Sciatic nerve (tissue), 2 donors: ENCODE data around the gene TMEM182. TPM values are rescaled to one million over a fixed set of nuclear protein-coding genes. Genes with fewer than 3 reads are reported as not detected.

ENCODE experiments used
- ATAC-seq: fragments of 200-7000 bp; cut with Tn5 transposase; one replicate; pipeline ENCODE4 v1.9.1; 2020; ENCODE audit warnings: mild to moderate bottlenecking, moderate library complexity
- DNase-seq: peaks from one replicate; pipeline ENCODE4 v3.0.0-alpha.2; 2020; ENCODE audit warnings: low spot score
- intact Hi-C: fragments of 100-400 bp; cut with DNase I; formaldehyde crosslinking; loops from one replicate; pipeline ENCODE4 v1.14.2; 2022
- total RNA-seq: library from RNA; stranded (reverse); fragmentation: NEBNext Ultra II Directional; extraction: Animal tissue kit (Norgen Biotek cat#: 25700); gene quantifications from one replicate; pipeline ENCODE4 v1.2.1, GENCODE V29; 2021
- donor health status: DM: no; HTN: no; CAD: no.
- donor health status: DM: no; HTN: no; CAD: no.

The TMEM182 gene
- total RNA-seq, 1 donor from 2014 or later: 2.6 TPM

DNA sequence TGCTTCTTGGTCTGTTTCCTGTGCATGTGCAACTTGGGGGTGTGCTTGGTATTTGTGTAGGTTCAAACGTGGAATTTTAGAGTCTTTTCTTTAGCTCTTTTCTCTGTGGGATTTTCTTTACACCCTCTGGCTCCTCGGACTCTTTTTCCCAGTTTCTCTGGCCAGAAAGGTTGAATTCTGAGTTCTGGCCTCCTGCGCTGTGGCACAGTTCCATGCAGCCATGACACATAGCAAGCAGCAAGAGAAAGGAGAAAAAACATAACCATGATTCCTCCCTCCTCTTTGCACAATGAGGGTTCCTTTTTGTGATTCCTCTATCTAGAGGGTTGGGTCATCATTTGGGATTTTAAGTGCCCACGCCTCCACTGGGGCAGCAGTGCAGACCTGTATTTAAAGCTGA lies 33.8 kb downstream of the TMEM182 start:
- intact Hi-C loops: no loop called here
- no peak for ATAC-seq
- DNase-seq: no peak

DNA sequence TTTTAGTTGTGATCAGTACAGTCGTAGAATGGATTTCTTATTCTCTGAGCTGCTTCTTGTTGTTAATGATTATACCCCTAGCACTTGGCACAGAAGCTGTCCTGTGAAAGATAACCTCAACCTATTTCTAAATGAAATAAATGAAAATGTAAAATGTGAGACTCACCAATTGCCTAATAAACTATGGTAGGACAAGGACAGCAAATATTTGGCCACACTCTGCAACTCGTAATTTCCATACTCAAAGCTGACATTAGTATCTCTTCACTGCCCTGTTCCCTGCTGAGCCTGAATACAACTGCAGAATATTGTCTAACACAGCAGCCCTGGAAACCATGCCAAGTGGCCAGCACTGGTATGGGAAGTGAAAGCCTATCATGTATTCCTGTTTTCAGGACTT lies 34.5 kb downstream of the TMEM182 start:
- ATAC-seq: no peak
- intact Hi-C loops: no loop called here
- no peak for DNase-seq

DNA sequence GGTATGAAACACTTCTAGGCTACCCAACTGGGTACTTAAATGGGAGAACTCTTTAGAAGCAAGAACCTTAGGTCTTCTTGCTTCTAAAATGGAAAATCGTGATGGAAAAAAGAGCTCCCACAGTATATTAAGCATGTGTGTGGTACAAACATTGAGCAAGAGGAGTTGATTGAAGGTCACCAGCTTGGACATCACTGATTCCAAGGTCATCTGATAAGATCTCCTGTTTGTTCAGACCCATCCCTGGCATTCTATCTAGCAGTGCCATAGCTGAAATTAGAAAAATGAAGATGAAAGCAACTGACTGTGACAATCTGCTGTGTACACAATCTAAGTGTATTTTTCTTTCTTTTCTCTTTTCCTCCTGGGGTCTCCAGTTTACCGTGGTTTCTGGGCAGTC lies 35.7 kb downstream of the TMEM182 start:
- intact Hi-C loops: no loop called here
- no peak for ATAC-seq
- no peak for DNase-seq

DNA sequence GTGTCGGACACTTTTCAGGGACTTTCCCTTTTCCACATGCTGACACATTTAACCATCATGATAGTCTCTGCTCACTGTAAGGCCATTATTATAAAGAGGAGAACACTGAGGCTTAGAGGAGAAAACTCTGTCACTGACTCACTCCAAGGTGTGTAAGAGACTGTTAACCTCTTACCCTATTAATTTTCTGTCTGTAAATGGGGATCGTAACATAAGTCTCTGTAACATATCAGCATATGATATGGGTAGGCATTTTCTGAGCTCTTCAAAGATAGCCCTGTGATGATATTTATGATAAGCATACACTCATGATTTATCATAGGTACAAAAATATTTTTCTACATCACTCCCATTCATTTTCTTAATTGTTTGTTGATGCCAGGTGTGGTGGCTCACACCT lies 36.4 kb downstream of the TMEM182 start:
- intact Hi-C loops: no loop called here
- no peak for DNase-seq
- no peak for ATAC-seq

DNA sequence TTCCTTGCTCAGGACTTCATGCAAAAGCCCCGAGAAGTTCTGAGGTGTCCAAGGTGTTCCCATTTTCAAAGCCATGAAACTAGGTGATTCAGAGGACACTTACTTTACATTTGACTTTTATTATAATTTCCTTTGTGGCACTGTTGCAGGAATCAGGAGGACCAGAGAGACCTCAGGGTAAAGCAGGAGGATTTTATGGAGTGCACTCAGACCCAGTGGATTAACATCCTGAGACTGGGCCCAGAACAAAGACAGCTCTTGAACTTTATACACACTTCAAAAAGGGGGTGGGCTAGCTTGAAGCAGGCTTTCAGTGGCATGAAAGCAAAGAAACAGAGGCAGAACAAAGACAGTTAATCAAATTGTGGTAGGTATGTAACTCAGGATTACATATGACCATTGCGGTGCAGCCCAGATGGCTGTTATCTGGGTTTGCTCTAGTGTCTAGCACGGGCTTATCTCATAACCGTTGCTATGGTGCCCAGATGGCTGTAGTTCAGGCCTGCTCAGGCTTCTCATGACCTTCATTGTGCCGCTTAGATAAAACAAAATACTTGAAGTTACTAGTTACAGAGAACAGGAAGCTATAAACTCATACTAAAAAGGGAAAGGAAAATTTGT lies 39.4 kb downstream of the TMEM182 start:
- ATAC-seq (no peak), DNase-seq (no peak)
- intact Hi-C loops: no loop called here

DNA sequence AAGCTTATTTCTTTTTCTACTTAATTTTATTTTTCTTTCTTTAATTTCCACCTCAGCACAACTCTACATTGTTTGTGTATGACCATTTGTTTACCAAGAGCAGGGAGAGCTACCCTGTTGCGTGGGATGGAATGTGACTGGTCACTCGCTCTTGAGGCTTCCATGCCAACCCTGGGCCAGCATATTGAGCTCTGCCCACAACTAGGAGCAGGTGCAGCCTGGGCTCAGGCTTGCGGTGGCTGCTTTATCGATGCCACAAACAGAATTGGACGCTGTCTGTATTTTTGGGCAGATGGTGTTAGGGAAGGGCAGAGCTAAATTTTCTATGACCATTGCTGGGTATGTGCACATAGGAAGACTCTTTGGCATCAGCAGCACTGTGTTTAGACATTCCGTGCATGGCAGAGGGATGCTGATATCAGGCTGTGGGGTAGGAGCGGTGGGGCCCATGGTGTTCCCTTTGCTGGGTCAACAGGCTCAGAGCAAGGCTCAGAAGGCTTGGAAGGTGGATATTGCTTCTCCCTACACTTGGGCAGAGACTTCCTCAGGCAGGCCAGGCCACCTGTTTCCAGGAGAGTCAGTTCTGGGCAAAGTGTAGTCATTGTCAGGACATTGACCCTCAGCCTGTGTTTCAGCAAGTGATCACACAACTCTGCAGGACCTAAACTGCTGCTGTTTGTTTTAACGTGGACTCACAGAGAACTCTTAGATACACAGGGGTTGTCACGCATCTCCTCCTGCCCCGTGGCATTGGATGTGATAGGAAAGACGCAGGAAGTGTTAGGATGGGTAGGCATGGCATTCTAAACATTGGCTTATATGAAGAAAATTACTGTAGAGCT lies 40.2 kb downstream of the TMEM182 start:
- DNase-seq: no peak
- ATAC-seq: no peak
- intact Hi-C loops: no loop called here

DNA sequence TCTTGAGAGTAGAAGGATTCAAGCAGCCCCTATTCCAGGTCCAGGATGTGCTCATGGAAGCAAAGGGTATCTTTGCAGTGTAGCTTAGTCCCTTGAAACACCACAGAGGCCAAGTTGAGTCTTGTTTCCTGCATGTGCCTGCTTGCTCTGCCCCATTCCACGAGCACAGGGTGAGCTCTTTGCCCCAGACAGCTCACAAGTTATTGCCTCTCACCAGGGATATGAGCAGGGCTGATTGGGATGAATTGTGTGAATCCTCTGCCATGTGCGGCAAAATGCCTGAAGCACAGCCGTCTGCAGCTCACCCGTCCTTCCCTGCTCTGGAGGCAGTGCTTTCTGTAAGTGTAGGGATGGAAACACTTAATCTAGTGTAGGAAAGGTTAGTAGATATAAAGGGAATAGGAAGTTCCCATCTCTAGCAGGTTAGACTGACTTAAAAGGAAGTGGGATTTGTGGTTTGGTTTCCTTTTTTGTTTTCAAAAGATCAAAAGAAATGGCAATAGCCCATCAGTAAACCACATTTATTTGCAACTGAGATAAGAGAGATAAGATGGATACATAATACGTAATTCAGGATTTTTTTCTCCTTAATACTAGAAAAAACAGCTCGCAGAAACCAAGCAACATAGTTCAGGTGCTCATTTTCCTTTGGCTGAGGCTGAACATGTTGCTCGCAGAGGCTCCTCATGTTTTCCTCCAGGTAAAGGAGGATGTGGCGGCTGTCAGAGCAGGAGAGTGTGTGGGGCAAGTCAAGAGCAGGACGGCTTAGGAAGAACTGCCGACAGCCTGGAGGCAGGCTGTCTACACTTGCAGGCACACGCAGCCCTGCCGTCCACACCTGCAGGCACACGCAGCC lies 41.4 kb downstream of the TMEM182 start:
- ATAC-seq: no peak
- DNase-seq: no peak
- intact Hi-C loops: no loop called here

DNA sequence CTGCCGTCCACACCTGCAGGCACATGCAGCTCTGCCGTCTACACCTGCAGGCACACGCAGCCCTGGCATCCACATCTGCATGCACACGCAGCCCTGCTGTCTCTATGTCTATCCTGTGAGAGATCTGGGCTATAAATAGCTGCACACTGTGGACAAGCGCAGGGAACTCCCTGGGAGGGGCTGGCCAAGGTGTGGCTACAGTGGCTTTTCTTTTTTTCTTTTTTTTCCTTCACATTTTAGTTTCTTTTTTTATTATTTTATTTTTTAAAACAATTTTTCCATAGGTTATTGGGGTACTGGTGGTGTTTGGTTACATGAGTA lies 42.0 kb downstream of the TMEM182 start:
- no peak for DNase-seq
- intact Hi-C loops: no loop called here
- ATAC-seq: no peak

DNA sequence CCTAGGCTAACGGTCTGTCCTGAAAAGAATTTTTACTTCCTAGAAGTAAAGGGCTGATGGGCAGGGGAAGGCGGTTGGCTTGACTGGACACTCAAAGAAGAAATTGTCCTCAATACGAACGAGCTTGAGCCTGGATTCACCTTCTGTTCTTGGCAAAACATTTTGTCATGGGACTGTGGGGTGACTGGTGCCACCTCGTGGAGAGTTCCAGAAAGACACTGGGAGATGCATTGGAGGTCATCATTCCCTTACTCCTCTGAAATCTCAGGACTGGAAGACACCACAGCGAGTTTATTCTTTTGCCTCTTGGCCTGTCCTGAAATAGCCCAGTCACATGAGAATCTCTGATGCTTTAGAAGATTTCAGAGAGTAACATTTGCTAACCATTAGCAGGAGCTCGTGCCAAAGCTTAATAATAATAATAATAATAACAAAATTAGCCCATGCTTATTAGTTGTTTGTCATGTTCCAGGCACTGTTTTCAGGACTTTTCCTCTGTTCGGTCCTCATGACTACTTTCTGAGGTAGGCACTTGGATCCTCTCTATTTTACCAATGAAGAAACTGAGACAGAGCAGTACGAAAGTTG lies 44.5 kb downstream of the TMEM182 start:
- ATAC-seq: peak; percentile 90
- peak; percentile 76 for DNase-seq
- intact Hi-C loops: no loop called here

DNA sequence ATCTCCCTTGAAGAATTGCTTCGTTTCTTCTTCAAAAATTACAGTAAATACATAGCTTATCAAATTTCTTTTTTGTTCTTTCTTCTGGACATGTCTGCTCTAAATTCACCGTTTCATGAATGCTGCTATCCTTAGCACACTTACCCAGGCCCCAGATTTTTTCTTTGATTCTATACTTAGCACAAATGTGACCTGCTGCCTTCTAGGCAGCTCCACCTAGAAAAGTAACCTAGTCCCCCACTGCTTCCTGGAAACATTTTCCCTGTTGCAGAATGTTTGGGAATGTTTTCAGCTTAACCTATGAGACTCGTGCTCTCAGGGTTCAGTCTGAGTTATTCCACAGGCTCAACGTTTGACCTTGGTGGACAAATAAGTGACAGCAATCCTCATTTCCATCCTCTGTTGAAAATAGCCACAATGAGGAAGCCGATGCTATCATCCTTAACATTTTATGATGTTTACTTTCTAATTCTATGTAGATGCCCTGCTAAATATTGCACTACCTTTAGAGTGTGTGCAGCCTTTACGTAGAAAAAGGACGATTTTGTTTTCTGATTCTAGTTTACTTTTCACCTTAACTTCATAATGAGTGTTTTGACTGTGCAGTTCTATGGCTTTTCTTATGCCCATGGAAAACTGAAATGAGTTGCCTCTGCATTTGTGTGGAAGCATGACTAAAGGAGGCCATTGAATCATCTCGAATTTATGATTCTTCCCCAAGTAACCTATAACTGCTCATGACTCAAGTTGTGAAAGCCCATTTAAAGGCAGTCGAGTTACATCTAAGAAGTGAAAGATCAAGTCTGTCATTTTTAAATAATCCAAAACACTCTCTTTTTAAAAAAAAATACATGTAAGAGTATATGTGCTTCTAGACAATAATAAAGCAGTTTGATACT lies 47.7 kb downstream of the TMEM182 start:
- no peak for DNase-seq
- ATAC-seq: no peak
- intact Hi-C loops: no loop called here

DNA sequence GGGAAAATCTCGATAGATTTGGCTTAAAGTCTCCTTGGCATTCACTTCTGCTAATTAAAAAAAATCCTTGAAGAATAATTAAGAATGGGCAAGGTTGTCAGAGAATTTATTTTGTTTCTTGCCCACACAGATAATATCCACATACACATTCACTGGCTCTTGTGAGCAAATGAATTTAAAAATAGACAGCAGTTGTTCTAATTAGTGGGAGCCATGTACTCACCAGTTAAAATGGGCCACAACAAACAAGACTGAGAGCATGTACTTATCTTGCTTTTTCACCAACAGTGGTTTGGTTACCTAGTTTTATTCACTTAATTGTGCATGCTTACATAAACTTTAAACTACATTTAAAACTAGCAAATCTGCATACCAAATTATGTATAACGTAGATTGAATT lies 53.5 kb downstream of the TMEM182 start:
- intact Hi-C loops: no loop called here
- ATAC-seq: no peak
- no peak for DNase-seq

DNA sequence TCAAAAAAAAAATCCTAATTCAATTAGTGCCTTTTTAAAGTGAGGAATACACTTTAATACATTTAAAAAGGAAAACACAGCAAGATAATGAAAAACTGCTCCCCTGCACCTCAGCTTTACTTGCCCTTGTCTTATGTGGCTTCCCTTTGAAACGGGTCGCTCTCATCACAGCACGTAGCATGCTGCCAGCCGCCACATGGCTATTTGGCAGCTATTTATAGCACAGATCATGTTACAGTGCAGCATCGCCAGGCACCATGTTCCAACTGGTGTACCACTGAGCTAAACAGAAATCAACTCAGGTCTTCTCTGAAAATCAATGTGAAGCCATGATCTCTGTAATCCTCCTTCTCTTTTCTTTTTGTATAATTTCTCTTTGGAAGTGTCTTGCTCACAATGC lies 65.1 kb downstream of the TMEM182 start:
- DNase-seq (no peak), ATAC-seq (no peak)
- intact Hi-C loops: no loop called here

DNA sequence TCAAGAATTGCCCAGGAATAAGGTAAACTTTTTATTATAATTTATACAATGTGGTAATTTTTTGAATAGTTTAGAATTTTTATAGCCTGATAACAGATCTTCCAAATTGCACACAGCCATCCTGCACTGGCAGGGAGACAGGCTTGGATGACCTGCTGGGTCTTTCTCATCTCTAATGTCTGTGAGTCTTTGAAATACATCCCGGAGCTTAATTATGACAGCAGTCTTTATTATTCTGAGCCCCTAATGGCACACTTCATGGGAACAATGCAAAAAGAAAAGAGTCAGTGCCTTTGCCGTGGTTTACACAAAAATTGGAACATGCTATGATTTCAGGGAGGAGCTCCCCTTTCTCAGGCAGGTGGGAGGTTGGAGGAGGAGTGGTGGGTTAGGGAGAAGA lies 71.0 kb downstream of the TMEM182 start:
- DNase-seq (no peak), ATAC-seq (no peak)
- intact Hi-C loops: no loop called here

DNA sequence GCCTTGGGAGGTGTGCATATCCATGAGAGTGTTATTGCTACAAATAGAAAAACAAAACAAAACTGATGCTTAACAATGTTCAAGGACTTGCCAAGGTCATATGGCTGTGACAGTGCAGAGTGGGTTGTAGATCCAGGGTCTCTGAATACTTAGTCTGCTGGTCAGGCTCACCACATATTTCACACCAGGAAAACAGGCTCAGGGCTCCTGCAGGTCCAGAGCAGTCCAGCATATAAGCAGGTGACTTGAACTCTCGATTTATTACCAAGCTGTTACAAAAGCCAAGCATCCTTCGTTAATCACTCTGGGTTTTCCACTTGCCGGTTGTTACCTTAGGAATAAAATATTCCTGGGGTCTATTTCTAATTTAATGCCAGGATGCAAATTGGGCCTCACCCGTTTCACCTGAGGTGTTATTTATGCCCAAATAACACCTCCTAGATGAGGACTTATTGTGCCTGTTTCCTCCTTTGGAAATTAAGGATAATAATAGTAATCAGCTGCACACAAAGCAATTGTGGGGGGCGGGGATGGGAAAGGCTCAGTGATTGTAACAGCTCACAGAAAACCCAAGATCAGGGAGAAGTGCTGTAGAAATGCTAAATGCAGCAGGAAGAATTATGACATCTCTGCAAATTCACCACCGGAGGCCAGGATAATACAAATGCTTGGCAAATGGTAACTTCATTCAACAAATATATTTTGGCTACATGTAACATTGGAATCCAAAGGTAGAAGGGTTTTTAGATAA lies 72.9 kb downstream of the TMEM182 start:
- ATAC-seq (no peak), DNase-seq (no peak)
- intact Hi-C loops: no loop called here

DNA sequence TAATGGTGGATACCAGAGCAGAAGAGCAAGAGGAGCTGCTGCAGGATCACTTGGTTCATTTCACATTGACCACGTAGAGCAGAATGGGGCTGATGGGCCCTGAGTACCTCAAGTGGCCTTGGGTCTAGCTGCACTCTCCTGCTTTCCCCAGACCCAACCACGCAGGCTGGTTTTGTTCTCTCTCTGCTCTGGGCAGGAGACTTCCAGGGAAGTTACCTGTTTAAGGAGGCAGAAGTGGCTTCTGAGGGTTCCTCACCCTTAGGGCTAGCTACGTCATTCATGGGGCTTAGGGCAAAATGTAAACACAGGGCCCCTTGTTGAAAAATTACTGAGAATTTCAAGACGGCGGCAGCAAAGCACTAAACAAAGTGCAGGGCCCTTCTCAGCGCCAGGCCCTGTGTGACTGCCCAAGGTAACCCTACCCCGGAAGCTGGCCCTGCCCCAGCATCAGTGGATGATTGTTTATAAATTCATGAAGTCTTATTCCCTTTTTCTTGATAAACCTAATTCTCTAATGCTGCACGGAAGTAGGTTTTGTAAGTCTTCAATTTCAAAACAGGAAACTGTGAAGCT lies 75.9 kb downstream of the TMEM182 start:
- ATAC-seq: no peak
- DNase-seq: no peak
- intact Hi-C loops: no loop called here

DNA sequence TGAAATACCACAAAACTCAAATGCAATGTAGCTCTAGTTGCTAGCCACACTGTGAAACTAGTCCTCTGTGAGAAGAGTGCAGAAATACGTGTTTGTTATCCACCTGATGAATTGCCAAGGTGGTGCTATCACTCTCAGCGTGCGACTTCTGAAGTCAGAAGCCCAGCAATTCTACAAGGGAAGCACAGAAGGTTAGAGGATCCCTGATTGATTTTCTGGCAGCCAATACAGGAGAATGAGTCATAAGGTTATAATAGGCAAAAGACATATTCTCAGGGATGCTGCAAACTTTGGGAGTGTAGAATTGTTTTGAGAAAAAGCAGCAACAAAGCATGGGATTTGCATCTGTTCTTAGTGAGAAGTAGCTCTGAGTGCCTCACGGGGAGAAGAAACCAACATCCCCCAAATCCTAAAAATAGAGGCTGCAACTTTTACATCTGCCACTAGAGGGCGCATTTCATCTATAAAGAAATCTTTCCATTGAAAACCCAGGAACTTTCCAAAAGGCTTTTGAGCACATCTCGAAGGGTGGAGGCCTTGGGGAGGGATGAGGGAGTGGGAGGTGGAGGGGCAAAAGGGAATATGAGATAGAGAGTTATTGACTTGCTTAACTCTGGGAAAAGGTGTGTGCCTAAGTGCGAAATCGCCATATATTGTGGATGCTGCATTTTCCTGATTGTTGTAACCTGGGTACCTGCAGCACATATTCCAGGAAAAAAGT lies 78.0 kb downstream of the TMEM182 start:
- DNase-seq (no peak), ATAC-seq (no peak)
- intact Hi-C loops: no loop called here
